Activated CD8-positive, alpha-beta T cell treated with anti-CD3 and anti-CD28 coated beads for 36 hours (primary cell): ENCODE data around the gene AOAH. TPM values are rescaled to one million over a fixed set of nuclear protein-coding genes. Genes with fewer than 3 reads are reported as not detected.
A peak's percentile ranks its signal among the peaks of the same experiment; 100 is the strongest.

Source experiments
- ATAC-seq: fragments of 200-7000 bp; cut with Tn5 transposase; one replicate; pipeline ENCODE4 v1.10.0; 2021; ENCODE audit warnings: mild to moderate bottlenecking, moderate library complexity
- CTCF ChIA-PET: fragments of 350-600 bp; sonication (Branson Sonifier 250); formaldehyde crosslinking; loops from one replicate; lab custom pipeline; 2021; ENCODE audit warnings: antibody characterized with exemption; lab: Charles Lee
- POLR2A ChIA-PET: fragments of 350-600 bp; sonication (Branson Sonifier 250); formaldehyde crosslinking; loops from one replicate; lab custom pipeline; 2021; ENCODE audit warnings: antibody characterized with exemption; lab: Charles Lee
- DNase-seq: peaks from one replicate; pipeline ENCODE4 v3.0.0-alpha.2; 2020
- H3K27ac Mint-ChIP-seq: one replicate; pipeline ENCODE4 v1.8.0; 2021; ENCODE audit warnings: mild to moderate bottlenecking, mixed read lengths
- H3K27me3 Mint-ChIP-seq: one replicate; pipeline ENCODE4 v1.8.0; 2021; ENCODE audit warnings: mixed read lengths
- H3K36me3 Mint-ChIP-seq: one replicate; pipeline ENCODE4 v1.8.0; 2021; ENCODE audit warnings: low read depth, mixed read lengths
- H3K4me1 Mint-ChIP-seq: one replicate; pipeline ENCODE4 v1.8.0; 2021; ENCODE audit warnings: low read depth, mixed read lengths
- H3K4me3 Mint-ChIP-seq: one replicate; pipeline ENCODE4 v1.8.0; 2021; ENCODE audit warnings: mild to moderate bottlenecking, moderate library complexity, mixed read lengths
- H3K9me3 Mint-ChIP-seq: one replicate; pipeline ENCODE4 v1.8.0; 2021; ENCODE audit warnings: mixed read lengths
- CTCF ChIP-seq: fragments of 200-600 bp; IDR thresholded peaks from one replicate; pipeline ENCODE4 v1.8.0; 2022; ENCODE audit warnings: antibody characterized with exemption, mild to moderate bottlenecking
- intact Hi-C: fragments of 100-400 bp; cut with micrococcal nuclease; formaldehyde crosslinking; loops from one replicate; pipeline ENCODE4 v1.10.0; 2022
- total RNA-seq, 2 experiments: library from RNA; stranded (reverse); gene quantifications; one replicate each; pipeline ENCODE4 v1.2.3, GENCODE V29; 2021

AOAH gene
- total RNA-seq, 2 experiments from 2014 or later, result 10.4 to 17.1 TPM

- POLR2A ChIA-PET, result no interaction called here
- Mint-ChIP-seq H3K9me3 (peaks cover 2% of the 10 kb centered on the region), H3K4me1 (peaks cover 28% of the 10 kb centered on the region), H3K27ac (no peak overlapping the region), H3K27me3 (no peaks in the 10 kb centered on the region), H3K36me3 (no peaks in the 10 kb centered on the region), H3K4me3 (no peak overlapping the region)
- intact Hi-C loops, result no loop called here
- ATAC-seq (no peak), DNase-seq (no peak)
- no peak for TF ChIP-seq CTCF
- CTCF ChIA-PET, result interaction anchor here (1.0 kb wide), 1 partner anchor 64 kb away, joined by 3 read pairs; no protein-coding TSS in a partner anchor
Measured at GRCh38 chr7:36742911-36743775, 18.8 kb upstream of the AOAH start.

- intact Hi-C loops, result no loop called here
- peaks cover 2% of the 10 kb centered on the region for H3K9me3 Mint-ChIP-seq
- DNase-seq, result no peak
- no peak overlapping the region for H3K4me3 Mint-ChIP-seq
- CTCF ChIA-PET, result no interaction called here
- TF ChIP-seq CTCF, result no peak
- POLR2A ChIA-PET, result no interaction called here
- no peaks in the 10 kb centered on the region for H3K36me3 Mint-ChIP-seq
- H3K27ac Mint-ChIP-seq, result no peak overlapping the region
- H3K4me1 Mint-ChIP-seq, result peaks cover 20% of the 10 kb centered on the region
- ATAC-seq, result no peak
- H3K27me3 Mint-ChIP-seq, result no peaks in the 10 kb centered on the region
Measured at GRCh38 chr7:36741866-36742265, 17.6 kb upstream of the AOAH start.

GRCh38 chr7:36739351-36739750 lies 15.1 kb upstream of the AOAH start:
- no peak overlapping the region for H3K27ac Mint-ChIP-seq
- CTCF ChIA-PET, result no interaction called here
- H3K36me3 Mint-ChIP-seq, result no peaks in the 10 kb centered on the region
- POLR2A ChIA-PET, result no interaction called here
- peaks cover 2% of the 10 kb centered on the region for H3K9me3 Mint-ChIP-seq
- no peak overlapping the region for H3K4me3 Mint-ChIP-seq
- DNase-seq (no peak), ATAC-seq (no peak)
- no peaks in the 10 kb centered on the region for H3K27me3 Mint-ChIP-seq
- intact Hi-C loops, result no loop called here
- H3K4me1 Mint-ChIP-seq, result peaks cover 33% of the 10 kb centered on the region
- TF ChIP-seq CTCF, result no peak

GRCh38 chr7:36736899-36737211 lies 12.6 kb upstream of the AOAH start:
- TF ChIP-seq CTCF, result no peak
- POLR2A ChIA-PET, result interaction anchor here (0.7 to 3.4 kb wide), 2 partner anchors 9 to 11 kb away, joined by 3 to 12 read pairs; no protein-coding TSS in a partner anchor
- H3K36me3 Mint-ChIP-seq, result peaks cover 4% of the 10 kb centered on the region
- H3K9me3 Mint-ChIP-seq, result peaks cover 7% of the 10 kb centered on the region
- H3K4me1 Mint-ChIP-seq, result peaks cover 42% of the 10 kb centered on the region
- H3K4me3 Mint-ChIP-seq, result no peak overlapping the region
- CTCF ChIA-PET, result no interaction called here
- intact Hi-C loops, result no loop called here
- no peak for DNase-seq
- H3K27me3 Mint-ChIP-seq, result no peaks in the 10 kb centered on the region
- H3K27ac Mint-ChIP-seq, result peak overlapping the region; percentile 66
- ATAC-seq, result peak; percentile 28
